Heart right ventricle (tissue), 16 donors: Measurements from ENCODE around the gene SEC11A. TPM values are rescaled to one million over a fixed set of nuclear protein-coding genes. Genes with fewer than 3 reads are reported as not detected.

Source experiments
- ATAC-seq, 8 donors: fragments of 200-7000 bp; cut with Tn5 transposase; one replicate each; pipeline ENCODE4 v1.9.1; 2020; ENCODE audit warnings: mild to moderate bottlenecking in 8 of 8, moderate library complexity in 8 of 8, moderate number of reproducible peaks in 1 of 8
- DNase-seq, 2 donors: peaks; one replicate each; pipeline ENCODE4 v3.0.0-alpha.2; 2020
- H3K27ac ChIP-seq, 10 donors: fragments of 200-600 bp; sonication (generic) in 2 of 10; one replicate each; pipeline versions ENCODE4 v1.5.0 to v1.8.0; 2020 to 2022; ENCODE audit warnings: mild to moderate bottlenecking in 3 of 10
- H3K27me3 ChIP-seq, 7 donors: fragments of 200-600 bp; one replicate each; pipeline ENCODE4 v1.8.0; 2021 to 2022; ENCODE audit warnings: mild to moderate bottlenecking in 2 of 7
- H3K36me3 ChIP-seq, 9 donors: fragments of 200-600 bp; sonication (generic) in 1 of 9; one replicate each; pipeline versions ENCODE4 v1.5.0 to v1.8.0; 2020 to 2022; ENCODE audit warnings: mild to moderate bottlenecking in 2 of 9
- H3K4me1 ChIP-seq, 9 donors: fragments of 200-600 bp; sonication (generic) in 1 of 9; one replicate each; pipeline versions ENCODE4 v1.5.0 to v1.8.0; 2020 to 2022; ENCODE audit warnings: mild to moderate bottlenecking in 4 of 9
- H3K4me3 ChIP-seq, 10 donors: fragments of 200-600 bp; sonication (generic) in 2 of 10; one replicate each; pipeline versions ENCODE4 v1.5.0 to v1.8.0; 2020 to 2022; ENCODE audit warnings: mild to moderate bottlenecking in 7 of 10, moderate library complexity in 2 of 10
- H3K9me3 ChIP-seq, 11 donors: fragments of 200-600 bp in 10 of 11; sonication (generic) in 2 of 11; one replicate each; pipeline versions ENCODE4 v1.5.0 to v1.8.0; 2013 to 2022; ENCODE audit warnings: mild to moderate bottlenecking in 2 of 11, control low read depth in 1 of 11, moderate library complexity in 1 of 11
- WGBS, 2 donors: extraction: QIAGEN DNeasy Blood & Tissue Kit; methylation state at CpG; one replicate each; pipeline ENCODE4 v1.1.7; 2013; ENCODE audit warnings: inconsistent platforms in 1 of 2; 5-methylcytosine and 5-hydroxymethylcytosine counted together
- intact Hi-C, 10 donors: fragments of 100-400 bp; cut with DNase I; formaldehyde crosslinking; loops; one replicate each; pipeline versions ENCODE4 v1.11.1 to v1.14.2; 2022
- long read RNA-seq, 3 donors: library from polyadenylated mRNA; unstranded; transcript quantifications; one replicate each; pipeline ENCODE4 v2.0.0, GENCODE V29; 2020 to 2021
- polyA plus RNA-seq, 2 donors: library from polyadenylated mRNA; stranded (reverse); fragments of 200-250 nt; gene quantifications; one replicate each; pipeline ENCODE4 v1.2.3, GENCODE V29; 2013
- total RNA-seq, 10 donors: library from RNA; stranded (reverse); fragmentation: NEBNext Ultra II Directional in 3 of 10; extraction: Animal tissue kit (Norgen Biotek cat#: 25700) in 3 of 10; gene quantifications; one replicate each; pipeline versions ENCODE4 v1.2.1 to v1.2.4, GENCODE V29; 2021 to 2023
- TF ChIP-seq, protein P1 (sequence below), 9 donors: fragments of 200-600 bp; sonication (generic) in 2 of 9; IDR thresholded peaks; one replicate each; pipeline versions ENCODE4 v1.5.0 to v1.8.0; 2021 to 2022; ENCODE audit warnings: antibody characterized with exemption in 9 of 9, mild to moderate bottlenecking in 5 of 9, moderate library complexity in 1 of 9
- donor health status: Arrhythmogenic right ventricular cardiomyopathy.
- donor health status: ischemic (EF 13 %, LVEDD 7.1; RV severe dilation, severe dysfunction).
- donor health status: healthy with polysubstance abuse.
- donor health status: DM: no; HTN: yes; CAD: no.
- donor health status: DM: no; HTN: no; CAD: no.
- donor health status: ischemic (EF 25% LVEDD 6.9; RV normal size, moderate dysfunction).
- donor health status: ischemic (EF 25% LVEDD 5.7; RV mildly dilated, moderate dysfunction).
- donor health status: healthy.
- donor health status: DM: yes; HTN: yes; CAD: no.
- donor health status: Ischemic cardiomyopathy.
- donor health status: ischemic (EF 35%, LVEDD 5.7; RV mildly dilated, moderate dysfunction).
- donor health status: nonischemic (EF 11% LVEDD 7.7; RV severe dilation, severe dysfunction).
- donor health status: DM: yes; HTN: yes; CAD: no.
- donor health status: PGD.
- donor health status: ischemic (EF 29% LVEDD 5.4; RV normal size, mild dysfunction).
- donor health status: nonischemic (EF 23%, LVEDD 6.1; RV moderate dilation, normal function).

The SEC11A gene
- total RNA-seq (10 to 100 TPM; 65.9 to 93.8 (median 75.0) TPM), polyA plus RNA-seq (100 to 1,000 TPM in 1 of 2 donors, 10 to 100 TPM in 1; 77.7 to 123 TPM)
- long read RNA-seq, donor 1, transcript SEC11A-201 (6 exons, 1,656 nt), result major isoform, 13 of 22 reads
- long read RNA-seq, donor 1, partial matches to known transcripts, result 0 of 22 reads
- long read RNA-seq, donor 1, other reads (novel, unspliced or antisense), result 1 of 22 reads
- long read RNA-seq, donor 2, transcript SEC11A-207 (1 exons, 2,204 nt), result minor isoform, 7 of 37 reads
- long read RNA-seq, donor 2, transcript SEC11A-201 (6 exons, 1,656 nt), result major isoform, 21 of 37 reads
- long read RNA-seq, donor 2, transcript SEC11A-209 (7 exons, 1,089 nt), result minor isoform, 6 of 37 reads
- long read RNA-seq, donor 2, partial matches to known transcripts, result 2 of 37 reads
- long read RNA-seq, donor 2, other reads (novel, unspliced or antisense), result 1 of 37 reads
- long read RNA-seq, donor 3, transcript SEC11A-209 (7 exons, 1,089 nt), result minor isoform, 19 of 69 reads
- long read RNA-seq, donor 3, transcript SEC11A-201 (6 exons, 1,656 nt), result major isoform, 37 of 69 reads
- long read RNA-seq, donor 3, partial matches to known transcripts, result 3 of 69 reads
- long read RNA-seq, donor 3, other reads (novel, unspliced or antisense), result 5 of 69 reads

DNA sequence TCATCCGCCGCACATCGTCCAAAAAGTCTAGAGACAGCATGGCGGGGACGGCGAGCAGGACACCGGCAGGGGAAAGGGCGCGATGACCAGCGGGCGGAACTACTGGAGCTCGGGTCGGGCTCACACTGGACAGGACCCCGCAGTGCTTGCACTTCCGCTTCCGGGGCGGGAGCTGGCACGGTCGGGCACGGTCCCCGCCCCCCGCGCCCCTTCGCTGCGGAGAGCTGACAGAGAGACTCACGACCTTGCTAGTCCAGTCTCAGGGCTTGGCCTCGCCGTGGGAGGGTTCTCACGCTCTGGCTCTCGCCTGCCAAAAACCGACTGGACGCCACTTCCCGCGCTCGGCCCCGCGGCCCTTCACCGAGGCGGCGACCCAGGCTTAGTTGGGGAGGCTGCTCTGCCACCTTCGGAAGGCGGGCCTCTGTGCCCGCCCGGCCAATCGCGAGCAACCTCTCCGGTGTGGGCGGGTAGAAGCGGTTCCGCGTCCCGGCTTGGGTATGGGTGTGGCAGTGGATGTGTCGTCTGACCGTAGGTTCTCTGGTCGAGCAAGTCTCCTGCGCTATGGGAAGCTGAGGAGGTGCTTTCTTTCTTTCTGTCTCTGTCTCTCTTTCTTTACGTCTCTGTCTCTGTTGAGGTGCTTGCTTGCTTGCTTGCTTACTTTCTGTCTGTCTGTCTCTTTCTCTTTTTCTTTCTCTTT, at the start of gene SEC11A:
TSS of gene SEC11A (minus strand) at position 104 of the 697 bp plus-strand sequence. CDS start at position 40, 64 bp downstream.
- H3K4me1 ChIP-seq, result peaks cover 5 to 52% (median 27%) of the 10 kb centered on the region in 9 donors
- WGBS, 2 donors, result 0% methylated on average over 57 of the region's 57 CpGs
- peaks cover 0 to 15% (median 0%) of the 10 kb centered on the region in 9 donors for H3K36me3 ChIP-seq
- intact Hi-C loops, result loop anchor here in 8 of 10 donors (2.0 to 10.0 kb wide), 7 partner anchors 31 to 209 kb away; partner anchors contain the start of genes ZNF592 (in 3 of the 8), NMB (in 2 of the 8) and WDR73 (in 2 of the 8)
- peak within 1 kb of the TSS; percentile 68 to 97 (median 88) for H3K4me3 ChIP-seq
- TF ChIP-seq, protein P1, sequence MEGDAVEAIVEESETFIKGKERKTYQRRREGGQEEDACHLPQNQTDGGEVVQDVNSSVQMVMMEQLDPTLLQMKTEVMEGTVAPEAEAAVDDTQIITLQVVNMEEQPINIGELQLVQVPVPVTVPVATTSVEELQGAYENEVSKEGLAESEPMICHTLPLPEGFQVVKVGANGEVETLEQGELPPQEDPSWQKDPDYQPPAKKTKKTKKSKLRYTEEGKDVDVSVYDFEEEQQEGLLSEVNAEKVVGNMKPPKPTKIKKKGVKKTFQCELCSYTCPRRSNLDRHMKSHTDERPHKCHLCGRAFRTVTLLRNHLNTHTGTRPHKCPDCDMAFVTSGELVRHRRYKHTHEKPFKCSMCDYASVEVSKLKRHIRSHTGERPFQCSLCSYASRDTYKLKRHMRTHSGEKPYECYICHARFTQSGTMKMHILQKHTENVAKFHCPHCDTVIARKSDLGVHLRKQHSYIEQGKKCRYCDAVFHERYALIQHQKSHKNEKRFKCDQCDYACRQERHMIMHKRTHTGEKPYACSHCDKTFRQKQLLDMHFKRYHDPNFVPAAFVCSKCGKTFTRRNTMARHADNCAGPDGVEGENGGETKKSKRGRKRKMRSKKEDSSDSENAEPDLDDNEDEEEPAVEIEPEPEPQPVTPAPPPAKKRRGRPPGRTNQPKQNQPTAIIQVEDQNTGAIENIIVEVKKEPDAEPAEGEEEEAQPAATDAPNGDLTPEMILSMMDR (IDR thresholded peaks at IDR 0.05), result peak in 2 of 9 donors; percentile 6 to 8
- peak; percentile 98 to 99 (median 98) for ATAC-seq
- H3K9me3 ChIP-seq, result no peaks in the 10 kb centered on the region
- peak; percentile 94 to 95 for DNase-seq
- no peaks in the 10 kb centered on the region for H3K27me3 ChIP-seq
- peak within 1 kb of the TSS; percentile 89 to 98 (median 96) for H3K27ac ChIP-seq

DNA sequence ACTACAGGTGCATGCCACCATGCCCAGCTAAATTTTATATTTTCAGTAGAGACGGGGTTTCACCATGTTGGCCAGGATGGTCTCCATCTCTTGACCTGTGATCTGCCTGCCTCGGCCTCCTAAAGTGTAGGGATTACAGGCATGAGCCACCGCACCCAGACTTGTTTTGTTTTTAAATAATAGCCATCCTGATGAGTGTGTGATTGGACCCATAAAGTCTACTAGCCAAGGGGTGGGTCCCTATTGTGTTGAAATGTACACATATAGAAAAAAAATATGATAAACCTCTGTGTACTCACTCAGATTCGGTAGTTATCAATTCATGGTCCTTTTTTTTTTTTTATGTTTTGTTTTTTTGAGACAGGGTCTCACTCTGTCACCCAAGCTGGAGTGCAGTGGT, 49.7 kb upstream of the SEC11A start:
- H3K9me3 ChIP-seq, result no peaks in the 10 kb centered on the region
- intact Hi-C loops, result loop anchor here in 1 of 10 donors (10.0 kb wide), 1 partner anchor 51 kb away; the partner anchor contains the start of gene SEC11A
- no peak for ATAC-seq
- DNase-seq, result no peak
- peaks cover 0 to 61% (median 19%) of the 10 kb centered on the region in 9 donors for H3K36me3 ChIP-seq
- TF ChIP-seq, protein P1 (IDR thresholded peaks at IDR 0.05), result no peak
- H3K27me3 ChIP-seq, result no peaks in the 10 kb centered on the region
- H3K4me3 ChIP-seq, result no peak overlapping the region
- 95 to 96% methylated on average over 4 of the region's 4 CpGs for WGBS, 2 donors
- peaks cover 14 to 45% (median 37%) of the 10 kb centered on the region in 9 donors for H3K4me1 ChIP-seq
- no peak overlapping the region for H3K27ac ChIP-seq

GRCh38 chr15:84764989-84765388, 49.0 kb upstream of the SEC11A start:
- WGBS, 2 donors, result 95 to 97% methylated on average over 1 of the region's 1 CpG
- peaks cover 0 to 56% (median 19%) of the 10 kb centered on the region in 9 donors for H3K36me3 ChIP-seq
- intact Hi-C loops, result loop anchor here in 1 of 10 donors (10.0 kb wide), 1 partner anchor 50 kb away; the partner anchor contains the start of gene SEC11A

More at GRCh38 chr15:84764989-84765388, 49.0 kb upstream of the SEC11A start:
- Histone ChIP-seq H3K9me3 (no peaks in the 10 kb centered on the region), H3K27me3 (no peaks in the 10 kb centered on the region), H3K27ac (no peak overlapping the region), H3K4me1 (peaks cover 19 to 51% (median 44%) of the 10 kb centered on the region in 9 donors), H3K4me3 (no peak overlapping the region)
- DNase-seq, result no peak
- no peak for ATAC-seq
- TF ChIP-seq, protein P1 (IDR thresholded peaks at IDR 0.05), result no peak
